Raji (cell line): ENCODE measurements around the gene CAPG.

ENCODE experiments used
- POLR2A ChIP-seq: IDR thresholded peaks from 2 replicates; pipeline ENCODE4 v1.6.1; 2011; ENCODE audit warnings: low read depth, low read length, control low read depth; ENCODE audit not compliant: insufficient read depth

The CAPG gene

DNA sequence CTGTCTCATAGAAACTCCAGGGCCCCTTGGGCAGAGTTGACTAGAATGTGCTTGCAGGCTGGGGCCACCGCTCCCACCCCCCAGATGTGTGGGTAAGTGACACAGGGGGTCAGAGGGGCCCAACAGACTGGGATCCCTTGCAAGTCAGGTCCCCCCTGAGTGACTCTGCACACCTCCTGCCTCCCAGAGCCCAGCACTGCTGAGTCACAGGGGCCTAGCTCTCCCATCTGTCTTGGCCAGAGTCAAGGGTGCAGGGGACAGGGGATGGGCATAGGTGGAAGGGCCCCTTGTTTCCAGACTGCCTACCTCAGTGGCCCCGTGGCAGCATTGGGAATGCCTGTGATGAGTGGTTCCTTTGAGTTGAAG lies 19.7 kb upstream of the CAPG start:
- TF ChIP-seq POLR2A: no peak

GRCh38 chr2:85429213-85429923 lies 19.2 kb upstream of the CAPG start:
- TF ChIP-seq POLR2A: no peak

GRCh38 chr2:85428343-85428881 lies 18.2 kb upstream of the CAPG start:
- no peak for TF ChIP-seq POLR2A

GRCh38 chr2:85427300-85427835 lies 17.2 kb upstream of the CAPG start:
- TF ChIP-seq POLR2A: no peak

DNA sequence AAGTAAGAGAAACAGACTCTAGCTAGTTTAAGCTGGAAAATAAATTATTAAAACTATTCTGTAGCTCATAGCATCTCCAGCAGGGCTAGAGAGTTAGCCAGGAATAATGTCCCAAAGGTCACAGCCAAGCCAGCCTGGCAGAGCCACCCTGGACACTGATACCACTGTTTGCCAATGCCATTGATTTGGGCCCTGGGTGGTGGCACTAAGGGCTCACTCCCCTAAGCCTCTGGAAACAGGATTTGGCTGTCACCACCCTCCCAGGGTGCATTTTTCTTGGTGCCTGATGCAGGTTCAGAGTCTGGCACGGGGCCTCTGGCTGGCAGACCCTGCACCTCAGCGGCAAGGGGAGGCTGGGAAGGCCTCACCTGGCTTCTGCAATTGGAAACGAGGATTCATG lies 15.4 kb upstream of the CAPG start:
- TF ChIP-seq POLR2A: no peak

- no peak for TF ChIP-seq POLR2A
Measured at GRCh38 chr2:85423525-85423924, 13.4 kb upstream of the CAPG start.

DNA sequence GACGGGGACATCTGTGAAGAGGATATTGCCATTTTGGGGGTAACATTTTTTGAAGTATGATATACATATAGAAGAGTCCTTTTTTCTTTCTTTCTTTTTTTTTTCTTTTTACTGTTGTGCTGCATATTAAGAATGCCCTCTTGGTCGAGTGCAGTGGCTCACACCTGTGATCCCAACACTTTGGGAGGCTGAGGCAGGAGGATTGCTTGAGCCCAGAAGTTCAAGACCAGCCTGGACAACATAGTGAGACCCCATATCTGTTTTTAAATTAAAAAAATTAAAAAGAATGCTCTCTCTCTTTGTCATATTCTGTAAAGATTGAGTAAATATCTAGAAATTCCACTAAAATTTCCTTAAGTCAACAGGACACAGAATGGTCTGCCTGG lies 11.9 kb upstream of the CAPG start:
- no peak for TF ChIP-seq POLR2A

- no peak for TF ChIP-seq POLR2A
Measured at GRCh38 chr2:85421260-85422071, 11.3 kb upstream of the CAPG start.

- TF ChIP-seq POLR2A: no peak
Measured at GRCh38 chr2:85420536-85421259, 10.5 kb upstream of the CAPG start.

DNA sequence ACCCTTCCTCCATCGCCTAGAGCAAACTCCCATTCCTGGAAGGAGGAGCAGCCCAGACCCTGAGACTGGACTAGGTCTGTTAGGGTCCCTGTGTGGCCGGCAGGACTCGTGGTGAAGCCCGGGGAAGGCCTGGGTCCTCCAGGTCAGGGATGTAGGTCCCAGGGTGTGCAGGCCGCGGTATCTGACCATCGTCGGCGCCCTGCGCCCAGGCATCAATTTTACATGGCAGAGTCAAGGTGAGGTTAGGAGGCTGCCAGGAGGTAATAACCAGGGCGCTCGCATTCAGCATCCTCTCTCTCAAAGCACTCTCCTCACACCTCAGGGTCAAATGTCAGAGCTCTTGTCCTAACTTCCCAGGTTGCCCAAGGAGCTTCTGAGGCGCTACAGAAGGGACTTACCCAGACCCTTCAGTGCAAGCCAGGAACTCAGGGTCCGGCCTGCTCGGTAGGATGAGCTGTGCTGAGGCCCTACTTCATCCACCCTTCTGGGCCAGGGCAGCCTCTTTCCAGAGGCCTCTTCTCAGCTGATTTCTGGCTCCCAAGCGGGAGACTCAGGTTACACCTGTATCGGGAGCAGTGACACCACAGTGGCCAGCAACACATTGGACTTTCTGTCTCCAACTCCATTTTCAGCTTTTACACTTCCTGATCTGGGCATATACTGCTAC lies 9.0 kb upstream of the CAPG start:
- peak; percentile 21 for TF ChIP-seq POLR2A

- TF ChIP-seq POLR2A: peak; percentile 50
Measured at GRCh38 chr2:85418132-85419008, 8.2 kb upstream of the CAPG start, which contains the start of gene SH2D6. SH2D6 (plus strand) TSS chr2:85418714; CDS start chr2:85429466, 10,752 bp downstream.

DNA sequence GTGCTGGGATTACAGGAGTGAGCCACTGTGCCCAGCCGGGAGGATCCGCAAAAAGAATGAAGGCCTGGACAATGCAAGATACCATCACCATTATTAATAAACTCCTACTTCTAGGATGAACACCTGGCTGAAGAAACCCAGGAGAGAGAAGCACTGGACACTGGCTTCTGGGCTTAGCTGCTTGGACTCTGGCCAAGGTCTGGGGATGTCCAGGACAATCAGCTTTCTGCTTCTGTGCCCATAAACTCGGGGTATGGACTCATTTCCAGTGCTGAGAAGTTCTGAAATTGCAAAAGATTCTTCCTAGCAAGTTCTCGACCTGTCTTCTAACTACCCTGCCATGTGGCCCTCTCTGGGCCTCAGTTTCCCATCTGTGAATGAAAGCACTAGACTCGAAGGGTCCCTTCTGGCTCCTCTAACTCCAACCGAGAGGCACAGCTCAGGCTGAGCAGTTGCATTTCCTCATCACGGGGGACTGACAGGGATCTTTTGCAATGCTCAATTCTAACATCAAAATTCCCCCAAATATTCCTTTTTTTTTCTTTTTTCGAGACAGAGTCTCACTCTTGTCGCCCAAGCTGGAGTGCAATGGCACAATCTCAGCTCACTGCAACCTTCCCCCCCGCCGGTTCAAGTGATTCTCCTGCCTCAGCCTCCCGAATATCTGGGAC lies 5.9 kb upstream of the CAPG start:
- no peak for TF ChIP-seq POLR2A
